Occipital lobe (tissue), 2 donors: Measurements from ENCODE around the gene SMC5. TPM values are rescaled to one million over a fixed set of nuclear protein-coding genes. Genes with fewer than 3 reads are reported as not detected.
"Not testable (repeated sequence)": the region's sequence is repeated elsewhere in the genome, so short reads cannot be mapped to it uniquely, and the experiment has no call there.

Experiments used
- DNase-seq: peaks from one replicate; lab custom pipeline; 2025; lab: John Stamatoyannopoulos, UW
- total RNA-seq: library from RNA; depleted of rRNA; stranded (reverse); fragments of >200 nt; gene quantifications from one replicate; pipeline ENCODE4 v1.2.3, GENCODE V29; 2014

Gene SMC5
- total RNA-seq, 1 donor from 2014 or later, result 42.3 TPM

GRCh38 chr9:70262948-70263347, 4.2 kb downstream of the SMC5 start:
- DNase-seq, result no peak

DNA sequence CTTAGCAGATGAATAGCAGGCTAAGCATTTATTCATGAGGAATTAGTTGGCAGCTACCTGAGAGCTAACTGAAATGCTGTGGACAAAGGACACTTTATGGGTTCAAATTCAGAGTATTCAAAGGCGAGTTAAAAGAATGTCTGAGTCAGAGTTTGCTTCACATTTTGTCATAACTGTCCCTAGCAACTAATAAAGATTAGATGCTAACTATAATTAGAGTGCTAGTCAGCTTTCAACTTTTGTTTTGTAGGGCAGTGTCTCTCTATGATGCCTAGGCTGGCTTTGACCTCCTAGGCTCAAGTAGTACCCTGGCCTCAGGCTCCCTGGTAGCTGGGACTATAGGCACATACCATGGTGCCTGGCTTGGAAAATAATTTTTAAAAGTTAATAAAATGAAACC, 4.6 kb downstream of the SMC5 start:
- no peak for DNase-seq

DNA sequence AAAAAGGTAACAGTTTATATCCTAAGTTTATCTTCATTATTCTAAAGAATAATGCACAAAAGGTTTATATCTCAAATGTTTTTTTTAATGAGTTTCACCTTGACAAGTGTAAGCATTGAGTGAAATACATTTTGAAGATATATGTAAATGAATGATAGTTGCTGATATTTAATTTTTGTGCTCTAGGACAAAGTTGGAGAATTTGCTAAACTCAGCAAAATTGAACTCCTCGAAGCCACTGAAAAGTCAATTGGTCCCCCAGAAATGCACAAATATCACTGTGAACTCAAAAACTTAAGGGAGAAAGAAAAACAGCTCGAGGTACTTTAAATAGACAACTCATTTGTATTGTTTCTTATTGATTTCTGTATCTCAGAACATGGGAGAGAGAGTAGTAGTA, 19.5 kb downstream of the SMC5 start:
- DNase-seq, result no peak

GRCh38 chr9:70283848-70284247, 25.1 kb downstream of the SMC5 start:
- DNase-seq, result no peak

GRCh38 chr9:70285246-70285645, 26.5 kb downstream of the SMC5 start:
- no peak for DNase-seq

DNA sequence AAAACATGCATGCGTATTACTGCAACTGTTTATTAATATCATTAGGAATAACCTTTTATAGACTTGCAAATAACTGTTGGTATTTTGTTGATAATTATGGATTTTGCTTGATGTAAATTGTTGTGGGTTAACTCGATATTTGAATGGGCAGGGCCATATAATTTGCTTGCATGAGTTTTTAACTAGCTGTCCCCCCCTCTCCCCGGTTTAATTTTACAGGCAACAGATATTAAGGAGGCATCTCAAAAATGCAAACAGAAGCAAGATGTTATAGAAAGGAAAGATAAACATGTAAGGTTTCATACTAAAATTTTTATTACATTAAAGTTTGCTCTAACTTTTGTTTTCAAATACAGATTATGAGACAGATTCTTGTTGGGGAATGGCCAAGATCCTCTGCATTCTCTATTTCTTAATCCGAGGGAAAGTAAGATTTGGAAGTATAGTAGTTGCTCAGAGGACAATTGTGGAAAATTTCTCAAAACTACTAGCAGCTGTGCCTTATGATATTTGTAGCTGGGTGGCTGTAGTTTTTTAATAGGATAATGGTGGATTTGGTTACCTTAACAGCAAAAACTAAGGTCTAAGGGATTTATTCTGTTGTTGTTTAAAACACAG, 27.3 kb downstream of the SMC5 start:
- DNase-seq, result no peak

DNA sequence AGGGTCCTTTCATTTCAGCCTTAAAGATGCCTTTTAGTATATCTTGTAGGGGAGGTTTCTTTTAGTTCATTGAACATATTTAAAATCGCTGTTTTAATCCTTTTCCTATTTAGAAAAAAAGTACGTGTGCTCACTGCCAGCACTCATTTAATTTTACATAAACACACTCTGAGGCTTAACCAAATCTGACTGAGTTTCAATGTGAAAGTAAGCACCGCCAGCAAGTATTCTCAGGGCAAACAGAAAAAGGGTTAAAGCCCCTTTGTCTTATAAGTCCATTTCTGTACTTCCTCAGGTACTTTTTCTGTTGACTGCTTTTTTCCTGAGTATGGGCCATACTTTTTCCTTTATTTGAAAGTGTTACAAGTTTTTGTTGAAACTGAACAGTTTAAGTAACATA, 31.8 kb downstream of the SMC5 start:
- DNase-seq, result no peak

GRCh38 chr9:70291446-70291845, 32.7 kb downstream of the SMC5 start:
- no peak for DNase-seq

DNA sequence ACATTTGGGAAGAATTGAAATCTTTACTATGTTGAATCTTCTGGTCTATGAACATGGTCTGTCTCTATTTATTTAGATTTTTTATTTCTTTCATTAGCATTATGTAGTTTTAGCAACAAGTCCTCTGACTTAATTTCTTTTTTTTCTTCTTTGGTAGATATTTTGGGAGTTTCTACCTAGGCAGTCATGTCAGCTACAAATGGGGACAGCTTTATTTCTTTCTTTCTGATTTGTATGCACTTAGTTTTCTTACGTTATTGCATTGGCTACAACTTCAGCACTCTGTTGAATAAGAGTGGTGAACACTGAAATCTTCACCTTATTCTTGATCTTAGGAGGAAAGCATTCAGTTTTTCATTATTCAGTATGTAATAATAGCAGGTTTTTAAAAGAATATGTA, 33.5 kb downstream of the SMC5 start:
- DNase-seq, result no peak

- no peak for DNase-seq
These were observed 34.4 kb downstream of the SMC5 start for GRCh38 chr9:70293214-70293613.

- no peak for DNase-seq
These were observed 38.4 kb downstream of the SMC5 start for GRCh38 chr9:70297141-70297540.

GRCh38 chr9:70298245-70298771, 39.5 kb downstream of the SMC5 start:
- no peak for DNase-seq

- no peak for DNase-seq
These were observed 44.5 kb downstream of the SMC5 start for GRCh38 chr9:70303268-70303667.

DNA sequence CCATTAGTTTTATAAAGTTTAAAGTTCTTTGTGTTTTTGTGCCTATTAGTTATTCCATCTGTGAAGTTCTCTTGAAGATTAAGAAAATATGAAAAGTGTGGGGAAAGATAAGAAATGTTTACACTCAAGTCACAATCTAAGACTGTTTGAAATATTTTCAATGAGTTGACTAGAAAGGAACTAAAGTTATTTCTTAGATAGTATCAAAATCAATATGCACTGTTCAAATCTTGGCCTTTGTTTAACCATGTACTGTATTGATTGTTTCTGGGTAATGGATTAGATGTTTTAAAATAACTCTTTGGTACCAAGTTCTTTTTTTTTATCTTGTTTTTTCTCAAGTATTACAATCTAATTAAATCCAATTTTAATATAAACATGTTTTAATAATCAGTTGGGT, 46.0 kb downstream of the SMC5 start:
- DNase-seq, result no peak

GRCh38 chr9:70315389-70315788, 56.6 kb downstream of the SMC5 start:
- DNase-seq, result no peak

- DNase-seq, result no peak
These were observed 59.2 kb downstream of the SMC5 start for GRCh38 chr9:70318002-70318401.

DNA sequence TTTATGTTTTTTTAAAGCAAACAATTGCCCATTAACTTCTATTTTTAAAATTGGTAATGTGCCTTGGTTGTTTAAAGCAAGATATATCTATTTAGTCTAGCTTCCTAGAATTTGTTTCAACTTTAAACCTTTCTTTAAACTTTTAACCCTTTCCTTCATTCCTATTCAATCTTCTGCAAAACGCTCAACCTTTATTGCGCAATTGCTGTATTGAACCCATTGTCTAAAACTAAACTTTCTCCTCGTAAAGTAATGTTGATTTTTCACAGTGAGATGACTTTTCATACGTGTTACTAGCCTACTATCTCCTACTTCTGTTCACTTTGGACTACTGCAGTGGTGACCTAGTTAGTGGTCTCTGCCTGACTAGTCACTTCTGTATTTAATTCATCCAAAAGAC, 63.3 kb downstream of the SMC5 start:
- DNase-seq, result no peak

GRCh38 chr9:70324963-70325362, 66.2 kb downstream of the SMC5 start:
- DNase-seq, result no peak

DNA sequence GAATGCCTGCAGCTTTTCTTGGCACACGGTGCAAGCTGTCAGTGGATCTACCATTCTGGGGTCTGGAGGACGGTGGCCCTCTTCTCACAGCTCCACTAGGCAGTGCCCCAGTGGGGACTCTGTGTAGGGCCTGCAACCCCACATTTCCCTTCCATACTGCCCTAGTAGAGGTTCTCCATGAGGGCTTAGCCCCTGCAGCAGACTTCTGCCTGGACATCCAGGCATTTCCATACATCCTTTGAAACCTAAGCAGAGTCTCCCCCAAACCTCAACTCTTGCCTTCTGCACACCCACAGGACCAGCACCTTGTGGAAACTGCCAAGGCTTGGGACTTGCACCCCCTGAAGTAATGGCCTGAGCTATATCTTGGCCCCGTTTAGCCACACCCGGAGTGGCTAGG, 69.8 kb downstream of the SMC5 start:
- DNase-seq, result not testable (repeated sequence)

- no peak for DNase-seq
These were observed 81.8 kb downstream of the SMC5 start for GRCh38 chr9:70340572-70340971.

DNA sequence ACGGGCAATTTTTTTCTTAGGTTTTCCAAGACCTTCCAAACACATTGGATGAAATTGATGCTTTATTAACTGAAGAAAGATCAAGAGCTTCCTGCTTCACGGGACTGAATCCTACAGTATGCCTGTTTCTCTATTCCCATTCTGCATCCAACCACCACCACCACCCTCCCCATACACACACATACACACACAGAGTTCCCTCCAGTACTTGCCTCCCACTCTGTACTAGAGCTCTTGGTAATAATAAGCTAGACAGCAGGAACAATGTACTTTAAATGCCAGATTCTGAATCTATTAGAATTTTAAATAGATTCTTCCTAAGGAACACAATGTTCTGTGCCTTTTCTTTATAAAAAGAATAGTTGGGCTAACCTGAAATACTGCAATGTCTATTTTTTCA, 88.3 kb downstream of the SMC5 start:
- DNase-seq, result no peak

- DNase-seq, result no peak
These were observed 93.6 kb downstream of the SMC5 start for GRCh38 chr9:70352356-70352755.

DNA sequence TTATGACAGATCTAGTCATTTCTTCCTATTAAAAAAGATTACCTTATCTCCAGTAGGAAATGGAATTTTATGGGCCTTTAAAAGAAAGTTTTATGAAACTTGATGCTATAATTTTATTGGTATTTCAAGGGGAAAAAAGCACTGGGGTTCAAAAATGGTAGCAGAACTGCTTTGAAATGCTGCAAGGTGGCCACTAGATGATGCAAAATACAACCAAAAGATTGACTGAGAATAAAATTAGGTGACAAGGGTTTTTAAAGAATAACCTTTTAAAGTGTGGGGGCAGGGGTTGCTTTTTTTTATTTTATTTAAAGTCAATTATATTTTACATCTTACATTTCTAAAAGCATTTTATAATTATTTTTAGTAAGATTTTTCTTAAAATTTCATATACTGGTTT, 94.0 kb downstream of the SMC5 start:
- no peak for DNase-seq

- no peak for DNase-seq
These were observed 97.0 kb downstream of the SMC5 start for GRCh38 chr9:70355801-70356200.
